GM21717 (cell line): ENCODE measurements around the gene PET100.

Source experiments
- ATAC-seq: cut with Tn5 transposase; IDR thresholded peaks from one replicate; pipeline ENCODE4 v1.9.1; 2021; ENCODE audit warnings: mild to moderate bottlenecking, moderate library complexity; ENCODE audit not compliant: unreplicated experiment

The PET100 gene

GRCh38 chr19:7647156-7647555 is 17.6 kb downstream of the PET100 start:
- ATAC-seq, result no peak

GRCh38 chr19:7648265-7649014 is 18.8 kb downstream of the PET100 start:
- ATAC-seq, result no peak

- ATAC-seq, result no peak
Observed at GRCh38 chr19:7650148-7650547, 20.6 kb downstream of the PET100 start.

GRCh38 chr19:7652061-7652641 is 22.6 kb downstream of the PET100 start:
- no peak for ATAC-seq

- ATAC-seq, result no peak
Observed at GRCh38 chr19:7654401-7654800, 24.8 kb downstream of the PET100 start.

GRCh38 chr19:7655581-7655980 is 26.0 kb downstream of the PET100 start:
- ATAC-seq, result no peak

- no peak for ATAC-seq
Observed at GRCh38 chr19:7657131-7657751, 27.6 kb downstream of the PET100 start.

- peak; percentile 70 for ATAC-seq
Observed at GRCh38 chr19:7658219-7658686, 28.7 kb downstream of the PET100 start.

GRCh38 chr19:7661744-7662538 is 32.3 kb downstream of the PET100 start:
- no peak for ATAC-seq

GRCh38 chr19:7662657-7663056 is 33.1 kb downstream of the PET100 start:
- ATAC-seq, result no peak

GRCh38 chr19:7663706-7664105 is 34.1 kb downstream of the PET100 start:
- no peak for ATAC-seq

GRCh38 chr19:7665076-7665475 is 35.5 kb downstream of the PET100 start:
- no peak for ATAC-seq

GRCh38 chr19:7668842-7669241 is 39.2 kb downstream of the PET100 start, which contains the start of gene RETN:
RETN (plus strand) TSS chr19:7669049; CDS start chr19:7669327, 278 bp downstream.
- ATAC-seq, result no peak

- no peak for ATAC-seq
Observed at GRCh38 chr19:7669641-7670040, 40.0 kb downstream of the PET100 start.

- ATAC-seq, result no peak
Observed at GRCh38 chr19:7670150-7670783, 40.7 kb downstream of the PET100 start.

GRCh38 chr19:7670790-7671189 is 41.2 kb downstream of the PET100 start:
- no peak for ATAC-seq

GRCh38 chr19:7672522-7672921 is 42.9 kb downstream of the PET100 start:
- no peak for ATAC-seq

- ATAC-seq, result no peak
Observed at GRCh38 chr19:7674010-7675005, 44.7 kb downstream of the PET100 start.

GRCh38 chr19:7676376-7676775 is 46.8 kb downstream of the PET100 start:
- no peak for ATAC-seq
